ENCODE data around the gene PDGFA.

The PDGFA gene

GRCh38 chr7:500521-501420 is 18.9 kb downstream of the PDGFA start:
- no peak for DNase-seq

- DNase-seq = no peak
Measured at GRCh38 chr7:499853-500485, 19.7 kb downstream of the PDGFA start.

- no peak for DNase-seq
Measured at GRCh38 chr7:498678-499641, 20.7 kb downstream of the PDGFA start.

GRCh38 chr7:497946-498655 is 21.5 kb downstream of the PDGFA start:
- DNase-seq = no peak

- DNase-seq = no peak
Measured at GRCh38 chr7:497346-497745, 22.3 kb downstream of the PDGFA start.

GRCh38 chr7:496528-497295 is 22.9 kb downstream of the PDGFA start:
- DNase-seq = no peak

- no peak for DNase-seq
Measured at GRCh38 chr7:495761-496321, 23.8 kb downstream of the PDGFA start.

GRCh38 chr7:495326-495725 is 24.3 kb downstream of the PDGFA start:
- no peak for DNase-seq

- DNase-seq = no peak
Measured at GRCh38 chr7:494906-495305, 24.7 kb downstream of the PDGFA start.

GRCh38 chr7:494259-494687 is 25.4 kb downstream of the PDGFA start:
- no peak for DNase-seq

- no peak for DNase-seq
Measured at GRCh38 chr7:493661-494251, 25.9 kb downstream of the PDGFA start.

- no peak for DNase-seq
Measured at GRCh38 chr7:492714-493065, 27.0 kb downstream of the PDGFA start.

- no peak for DNase-seq
Measured at GRCh38 chr7:491958-492713, 27.5 kb downstream of the PDGFA start.

GRCh38 chr7:491292-491957 is 28.2 kb downstream of the PDGFA start:
- no peak for DNase-seq

GRCh38 chr7:490461-491291 is 29.0 kb downstream of the PDGFA start:
- DNase-seq = no peak

GRCh38 chr7:489876-490275 is 29.8 kb downstream of the PDGFA start:
- DNase-seq = no peak

GRCh38 chr7:486216-486743 is 33.4 kb downstream of the PDGFA start:
- no peak for DNase-seq

Data from T1000 (cell line).